ENCODE data around the gene PLCB1.
"Not testable (repeated sequence)": the region's sequence is repeated elsewhere in the genome, so short reads cannot be mapped to it uniquely, and the experiment has no call there.

PLCB1 gene

GRCh38 chr20:8344631-8345030 lies 212.6 kb downstream of the PLCB1 start:
- no peak overlapping the region for H3K4me3 ChIP-seq (ENCODE audit: control insufficient read depth, low read depth, low read length)
- DNase-seq (ENCODE audit: low read depth): no peak
- no peak for TF ChIP-seq CTCF (IDR thresholded peaks at IDR 0.05; ENCODE audit: control insufficient read depth, insufficient read depth, low read depth, low read length, missing control alignments)

GRCh38 chr20:8346700-8347270 lies 214.7 kb downstream of the PLCB1 start:
- no peak overlapping the region for H3K4me3 ChIP-seq (ENCODE audit: control insufficient read depth, low read depth, low read length)
- TF ChIP-seq CTCF (IDR thresholded peaks at IDR 0.05; ENCODE audit: control insufficient read depth, insufficient read depth, low read depth, low read length, missing control alignments): no peak
- no peak for DNase-seq (ENCODE audit: low read depth)

- DNase-seq (ENCODE audit: low read depth); H3K4me3 ChIP-seq (ENCODE audit: control insufficient read depth, low read depth, low read length): not testable (repeated sequence)
Observed at GRCh38 chr20:8350225-8350624, 218.2 kb downstream of the PLCB1 start.

- DNase-seq (ENCODE audit: low read depth): no peak
- no peak for TF ChIP-seq CTCF (IDR thresholded peaks at IDR 0.05; ENCODE audit: control insufficient read depth, insufficient read depth, low read depth, low read length, missing control alignments)
- H3K4me3 ChIP-seq (ENCODE audit: control insufficient read depth, low read depth, low read length): no peak overlapping the region
Observed at GRCh38 chr20:8352486-8352885, 220.4 kb downstream of the PLCB1 start.

- H3K4me3 ChIP-seq (ENCODE audit: control insufficient read depth, low read depth, low read length): no peak overlapping the region
- no peak for TF ChIP-seq CTCF (IDR thresholded peaks at IDR 0.05; ENCODE audit: control insufficient read depth, insufficient read depth, low read depth, low read length, missing control alignments)
Observed at GRCh38 chr20:8353512-8353911, 221.4 kb downstream of the PLCB1 start.

GRCh38 chr20:8355453-8355852 lies 223.4 kb downstream of the PLCB1 start:
- TF ChIP-seq CTCF (IDR thresholded peaks at IDR 0.05; ENCODE audit: control insufficient read depth, insufficient read depth, low read depth, low read length, missing control alignments): no peak
- no peak for DNase-seq (ENCODE audit: low read depth)

More at GRCh38 chr20:8353512-8353911, 221.4 kb downstream of the PLCB1 start:
- DNase-seq (ENCODE audit: low read depth): no peak

GRCh38 chr20:8356806-8357205 lies 224.7 kb downstream of the PLCB1 start:
- no peak for DNase-seq (ENCODE audit: low read depth)
- H3K4me3 ChIP-seq (ENCODE audit: control insufficient read depth, low read depth, low read length): no peak overlapping the region
- no peak for TF ChIP-seq CTCF (IDR thresholded peaks at IDR 0.05; ENCODE audit: control insufficient read depth, insufficient read depth, low read depth, low read length, missing control alignments)

More at GRCh38 chr20:8355453-8355852, 223.4 kb downstream of the PLCB1 start:
- no peak overlapping the region for H3K4me3 ChIP-seq (ENCODE audit: control insufficient read depth, low read depth, low read length)

All from AG09309 (cell line).